ENCODE results near the gene AOC1. TPM values are rescaled to one million over a fixed set of nuclear protein-coding genes. Genes with fewer than 3 reads are reported as not detected.

The AOC1 gene
- total and polyA plus RNA-seq, 10 donors, result 0.03 to 2.5 (median 0.74) TPM; not detected in 2

DNA sequence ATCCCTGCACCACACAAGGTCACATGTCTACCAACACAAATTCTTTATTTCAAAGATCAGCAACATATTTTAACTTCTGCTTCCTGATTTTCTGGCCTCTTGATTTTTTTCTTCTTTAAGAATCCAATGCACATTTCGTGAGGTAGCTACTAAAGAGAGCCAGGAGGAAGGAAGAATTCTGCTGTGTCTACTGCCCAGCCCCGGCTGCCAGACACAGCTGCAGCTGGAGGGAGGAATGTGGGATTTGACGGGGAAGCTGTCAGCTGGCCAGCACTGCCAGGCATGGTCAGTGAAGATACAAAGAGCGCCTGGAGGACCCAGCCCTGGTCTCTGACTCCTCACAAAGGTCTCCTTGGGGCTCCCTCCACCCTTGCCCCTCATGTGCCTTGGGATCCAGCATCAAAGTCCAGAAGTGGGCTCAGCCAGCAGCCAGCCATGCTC lies 6.9 kb upstream of the AOC1 start:
- 20 to 43% (median 23%) methylated on average over 4 of the region's 4 CpGs for WGBS, 5 donors
- TF ChIP-seq POLR2A (IDR thresholded peaks at IDR 0.05) (no peak), POLR2AphosphoS5 (IDR thresholded peaks at IDR 0.05) (no peak)
- TF ChIP-seq, protein P1, sequence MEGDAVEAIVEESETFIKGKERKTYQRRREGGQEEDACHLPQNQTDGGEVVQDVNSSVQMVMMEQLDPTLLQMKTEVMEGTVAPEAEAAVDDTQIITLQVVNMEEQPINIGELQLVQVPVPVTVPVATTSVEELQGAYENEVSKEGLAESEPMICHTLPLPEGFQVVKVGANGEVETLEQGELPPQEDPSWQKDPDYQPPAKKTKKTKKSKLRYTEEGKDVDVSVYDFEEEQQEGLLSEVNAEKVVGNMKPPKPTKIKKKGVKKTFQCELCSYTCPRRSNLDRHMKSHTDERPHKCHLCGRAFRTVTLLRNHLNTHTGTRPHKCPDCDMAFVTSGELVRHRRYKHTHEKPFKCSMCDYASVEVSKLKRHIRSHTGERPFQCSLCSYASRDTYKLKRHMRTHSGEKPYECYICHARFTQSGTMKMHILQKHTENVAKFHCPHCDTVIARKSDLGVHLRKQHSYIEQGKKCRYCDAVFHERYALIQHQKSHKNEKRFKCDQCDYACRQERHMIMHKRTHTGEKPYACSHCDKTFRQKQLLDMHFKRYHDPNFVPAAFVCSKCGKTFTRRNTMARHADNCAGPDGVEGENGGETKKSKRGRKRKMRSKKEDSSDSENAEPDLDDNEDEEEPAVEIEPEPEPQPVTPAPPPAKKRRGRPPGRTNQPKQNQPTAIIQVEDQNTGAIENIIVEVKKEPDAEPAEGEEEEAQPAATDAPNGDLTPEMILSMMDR (IDR thresholded peaks at IDR 0.05 in 8 of 11, conservative IDR thresholded peaks at IDR 0.05 in 3 of 11), result no peak
- Histone ChIP-seq H3K4me1 (no peaks in the 10 kb centered on the region), H3K27ac (no peak overlapping the region), H3K27me3 (replicated peaks in 1 of 7) (no peaks in the 10 kb centered on the region), H3K4me3 (no peak overlapping the region), H3K9me3 (peaks cover 0 to 10% (median 0%) of the 10 kb centered on the region in 8 donors), H3K36me3 (no peaks in the 10 kb centered on the region)
- no peak for DNase-seq
- intact Hi-C loops (cut with DNase I; ENCODE audit: low total_unique reads), result no loop called here

DNA sequence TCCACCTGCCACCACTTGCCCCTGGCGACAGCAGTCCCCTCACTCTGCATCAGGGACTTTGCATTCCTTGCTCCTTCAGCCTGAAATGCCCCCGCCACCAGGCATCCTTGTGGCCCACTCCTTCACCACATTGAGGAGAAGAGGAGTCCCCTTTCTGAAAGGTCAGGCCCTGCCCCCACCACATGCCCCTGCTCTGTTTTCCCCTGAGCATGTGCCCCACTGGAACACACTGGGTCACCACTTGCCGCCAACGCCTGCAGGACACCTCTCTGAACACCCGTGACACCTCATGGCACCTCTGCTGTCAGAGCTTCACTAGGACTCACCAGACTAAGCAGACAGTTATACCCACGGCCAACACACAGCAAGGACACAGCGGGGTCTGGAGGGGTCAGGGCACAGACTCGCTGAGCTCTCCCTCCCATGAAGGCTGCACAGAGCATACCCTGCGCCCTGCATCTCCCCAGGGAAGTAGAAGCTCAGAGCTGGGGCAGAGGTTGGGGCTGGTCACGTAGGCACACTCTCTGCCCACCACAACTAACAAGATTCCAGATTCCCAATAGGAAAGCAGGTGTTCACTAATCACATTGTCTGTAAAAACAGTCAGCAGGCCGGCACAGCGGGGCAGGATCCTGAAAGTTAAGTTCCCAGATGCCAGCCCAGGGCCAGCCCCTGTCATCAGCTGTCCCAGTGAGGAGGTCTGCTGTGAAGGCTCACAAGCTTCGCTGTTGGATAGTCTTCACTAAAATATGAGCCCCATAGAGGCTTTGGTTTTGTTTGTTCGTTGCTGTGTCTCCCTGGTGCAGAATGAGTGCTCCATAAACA lies 5.8 kb upstream of the AOC1 start:
- peaks cover 0 to 5% (median 0%) of the 10 kb centered on the region in 7 donors for H3K27me3 ChIP-seq (replicated peaks in 1 of 7)
- intact Hi-C loops (cut with DNase I; ENCODE audit: low total_unique reads), result no loop called here
- no peak for DNase-seq
- TF ChIP-seq POLR2AphosphoS5 (IDR thresholded peaks at IDR 0.05) (no peak), POLR2A (IDR thresholded peaks at IDR 0.05) (no peak)
- TF ChIP-seq, protein P1 (IDR thresholded peaks at IDR 0.05 in 8 of 11, conservative IDR thresholded peaks at IDR 0.05 in 3 of 11), result no peak
- H3K9me3 ChIP-seq, result peaks cover 0 to 10% (median 0%) of the 10 kb centered on the region in 8 donors
- H3K4me1 ChIP-seq, result no peaks in the 10 kb centered on the region
- H3K27ac ChIP-seq, result no peak overlapping the region
- H3K4me3 ChIP-seq, result no peak overlapping the region
- 87 to 93% (median 92%) methylated on average over 9 to 14 of the region's 14 CpGs for WGBS, 5 donors
- H3K36me3 ChIP-seq, result no peaks in the 10 kb centered on the region

DNA sequence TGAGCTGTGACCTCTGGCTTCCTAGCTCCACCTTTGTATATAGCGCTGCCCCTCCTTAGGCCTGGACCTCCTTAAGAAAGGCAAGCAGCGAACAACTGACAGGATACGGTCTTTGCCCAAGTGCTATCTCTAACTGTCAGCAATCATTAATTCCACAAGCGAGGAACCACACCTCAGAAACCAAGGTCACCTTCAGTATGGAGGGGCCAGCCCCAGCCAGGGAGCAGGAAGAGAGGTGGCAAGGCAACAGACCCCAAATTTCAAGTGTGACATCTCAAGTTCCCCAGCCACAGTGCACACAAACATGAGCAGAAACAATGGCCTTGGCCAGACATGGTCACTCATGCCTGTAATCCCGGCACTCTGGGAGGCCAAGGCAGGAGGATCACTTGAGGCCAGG lies 4.8 kb upstream of the AOC1 start:
- H3K27ac ChIP-seq, result no peak overlapping the region
- no peak overlapping the region for H3K4me3 ChIP-seq
- H3K36me3 ChIP-seq, result no peaks in the 10 kb centered on the region
- WGBS, 5 donors, result 73 to 91% (median 85%) methylated on average over 5 of the region's 5 CpGs
- TF ChIP-seq, protein P1 (IDR thresholded peaks at IDR 0.05 in 8 of 11, conservative IDR thresholded peaks at IDR 0.05 in 3 of 11), result no peak
- TF ChIP-seq POLR2A (IDR thresholded peaks at IDR 0.05) (no peak), POLR2AphosphoS5 (IDR thresholded peaks at IDR 0.05) (no peak)
- no peaks in the 10 kb centered on the region for H3K4me1 ChIP-seq
- DNase-seq, result no peak
- intact Hi-C loops (cut with DNase I; ENCODE audit: low total_unique reads), result no loop called here
- peaks cover 0 to 15% (median 4%) of the 10 kb centered on the region in 7 donors for H3K27me3 ChIP-seq (replicated peaks in 1 of 7)
- peaks cover 0 to 7% (median 0%) of the 10 kb centered on the region in 8 donors for H3K9me3 ChIP-seq

DNA sequence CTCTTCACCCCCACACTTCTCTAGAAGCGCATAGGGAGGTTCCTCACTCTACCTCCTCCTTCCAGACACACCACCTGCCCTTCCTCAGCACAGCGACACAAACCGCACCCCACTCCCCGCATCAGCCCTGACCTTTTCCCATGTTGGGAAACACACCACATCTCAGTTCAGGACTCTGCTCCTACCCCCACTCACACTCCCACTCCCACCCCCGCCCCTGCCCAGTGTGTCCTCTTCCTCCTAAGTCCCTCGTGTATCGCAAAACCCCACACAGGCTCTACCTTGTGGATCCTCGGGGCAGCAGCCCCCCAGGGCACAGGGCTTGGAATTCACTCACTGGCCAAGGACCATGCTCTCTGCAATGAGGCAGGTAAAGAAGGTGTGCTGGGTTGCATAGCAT lies 4.2 kb upstream of the AOC1 start:
- Histone ChIP-seq H3K36me3 (no peaks in the 10 kb centered on the region), H3K4me3 (no peak overlapping the region), H3K27ac (no peak overlapping the region), H3K27me3 (replicated peaks in 1 of 7) (peaks cover 0 to 17% (median 4%) of the 10 kb centered on the region in 7 donors), H3K4me1 (no peaks in the 10 kb centered on the region), H3K9me3 (peaks cover 0 to 1% (median 0%) of the 10 kb centered on the region in 8 donors)
- no peak for DNase-seq
- intact Hi-C loops (cut with DNase I; ENCODE audit: low total_unique reads), result no loop called here
- 86 to 97% (median 89%) methylated on average over 8 of the region's 8 CpGs for WGBS, 5 donors
- TF ChIP-seq, protein P1 (IDR thresholded peaks at IDR 0.05 in 8 of 11, conservative IDR thresholded peaks at IDR 0.05 in 3 of 11), result no peak
- TF ChIP-seq POLR2AphosphoS5 (IDR thresholded peaks at IDR 0.05) (no peak), POLR2A (IDR thresholded peaks at IDR 0.05) (no peak)
